Osteocyte (in vitro differentiated cells): ENCODE data around the gene SLC22A16. TPM values are rescaled to one million over a fixed set of nuclear protein-coding genes. Genes with fewer than 3 reads are reported as not detected.

Experiments used
- DNase-seq: peaks from one replicate; pipeline ENCODE4 v3.0.0; 2021; ENCODE audit warnings: mixed read lengths; ENCODE audit not compliant: unreplicated experiment; ENCODE audit errors: extremely low spot score
- H3K27ac Mint-ChIP-seq: one replicate; pipeline ENCODE4 v1.8.0; 2021; ENCODE audit warnings: mild to moderate bottlenecking, mixed read lengths; ENCODE audit not compliant: unreplicated experiment
- H3K27me3 Mint-ChIP-seq: one replicate; pipeline ENCODE4 v1.8.0; 2021; ENCODE audit warnings: mixed read lengths; ENCODE audit not compliant: unreplicated experiment
- H3K36me3 Mint-ChIP-seq: one replicate; pipeline ENCODE4 v1.8.0; 2021; ENCODE audit warnings: mixed read lengths; ENCODE audit not compliant: unreplicated experiment
- H3K4me1 Mint-ChIP-seq: one replicate; pipeline ENCODE4 v1.8.0; 2021; ENCODE audit warnings: mixed read lengths; ENCODE audit not compliant: unreplicated experiment
- H3K4me3 Mint-ChIP-seq: one replicate; pipeline ENCODE4 v1.8.0; 2021; ENCODE audit warnings: mild to moderate bottlenecking, moderate library complexity, mixed read lengths; ENCODE audit not compliant: unreplicated experiment
- H3K9me3 Mint-ChIP-seq: one replicate; pipeline ENCODE4 v1.8.0; 2021; ENCODE audit warnings: mixed read lengths; ENCODE audit not compliant: unreplicated experiment
- total RNA-seq: library from RNA; stranded (reverse); gene quantifications from 2 replicates; pipeline ENCODE4 v1.2.1, GENCODE V29; 2021
- TF ChIP-seq, protein P1 (sequence below): fragments of 200-600 bp; sonication (generic); IDR thresholded peaks from 2 replicates; pipeline ENCODE4 v1.5.0; 2021; ENCODE audit warnings: antibody characterized with exemption, mild to moderate bottlenecking, moderate library complexity

The SLC22A16 gene
- total RNA-seq, 1 donor from 2014 or later: not detected

DNA sequence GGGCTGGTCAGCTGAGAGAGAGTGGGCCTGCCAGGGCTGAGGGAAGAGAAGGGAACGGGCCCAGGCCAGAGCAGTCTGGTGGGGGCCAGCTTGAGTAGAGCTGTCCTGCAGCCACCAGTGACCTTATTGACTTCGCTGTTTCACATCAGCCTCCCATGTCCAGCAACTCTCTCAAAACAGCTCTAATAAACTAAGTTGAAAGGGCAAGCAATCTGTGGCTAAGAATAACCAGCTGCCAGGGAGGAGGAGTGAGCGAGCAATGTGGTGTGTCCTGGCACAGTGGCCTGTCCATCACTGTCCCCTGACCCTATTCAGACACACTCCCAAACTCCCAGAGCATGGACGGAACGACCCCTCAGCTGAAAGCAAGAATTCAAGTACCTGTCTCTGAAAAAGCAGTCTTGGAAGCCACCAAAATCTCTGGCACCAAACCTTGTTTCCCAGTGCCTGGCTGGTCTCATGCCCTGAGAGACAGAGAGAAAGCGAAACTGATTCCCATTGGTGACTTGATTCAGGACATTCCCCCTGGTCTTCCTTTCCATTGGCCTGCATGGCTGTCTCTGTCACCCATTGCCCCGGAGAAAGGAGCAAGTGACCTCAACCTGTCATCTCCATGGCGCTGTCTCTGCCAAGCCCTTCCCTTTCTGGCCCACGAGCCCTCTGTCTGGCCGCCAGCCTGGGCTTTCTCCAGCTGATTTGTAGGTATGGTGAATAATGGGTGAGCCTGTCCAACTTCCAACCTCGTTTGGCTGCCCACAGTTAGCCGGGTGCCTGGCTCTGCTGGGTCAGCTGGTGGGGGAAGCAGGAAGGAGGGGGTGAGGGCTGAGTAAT is 61.1 kb downstream of the SLC22A16 start, which contains the start of gene DDO:
Gene DDO (minus strand): TSS at position 490 of the 831 bp plus-strand sequence. CDS start 2,113 bp downstream, outside the sequence.
- no peak within 1 kb of the TSS for H3K27ac Mint-ChIP-seq
- DNase-seq: peak; percentile 71

DNA sequence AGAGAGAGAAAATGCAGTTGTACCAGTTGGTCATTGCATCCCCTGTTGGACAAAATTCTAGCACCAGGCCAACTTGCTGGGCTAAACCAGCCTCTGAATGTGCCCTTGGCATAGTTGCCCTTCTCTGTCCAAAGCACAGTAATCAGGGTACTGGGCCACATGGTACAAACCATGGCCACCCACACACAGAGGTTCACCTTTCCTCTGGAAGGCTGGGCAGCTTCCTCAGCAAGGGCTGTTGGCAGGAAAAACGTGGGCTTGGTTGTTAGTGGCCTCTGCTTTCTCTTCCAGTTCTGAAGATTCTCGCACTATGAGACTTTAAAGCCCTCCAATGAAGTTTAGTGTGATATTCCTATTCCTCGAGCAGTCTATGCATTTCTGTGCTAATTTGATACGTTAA is 61.7 kb downstream of the SLC22A16 start:
- DNase-seq: peak; percentile 59
- Mint-ChIP-seq H3K36me3 (no peaks in the 10 kb centered on the region), H3K9me3 (no peaks in the 10 kb centered on the region), H3K4me1 (no peaks in the 10 kb centered on the region), H3K4me3 (no peak overlapping the region), H3K27me3 (peaks cover 24% of the 10 kb centered on the region), H3K27ac (no peak overlapping the region)
- TF ChIP-seq, protein P1, sequence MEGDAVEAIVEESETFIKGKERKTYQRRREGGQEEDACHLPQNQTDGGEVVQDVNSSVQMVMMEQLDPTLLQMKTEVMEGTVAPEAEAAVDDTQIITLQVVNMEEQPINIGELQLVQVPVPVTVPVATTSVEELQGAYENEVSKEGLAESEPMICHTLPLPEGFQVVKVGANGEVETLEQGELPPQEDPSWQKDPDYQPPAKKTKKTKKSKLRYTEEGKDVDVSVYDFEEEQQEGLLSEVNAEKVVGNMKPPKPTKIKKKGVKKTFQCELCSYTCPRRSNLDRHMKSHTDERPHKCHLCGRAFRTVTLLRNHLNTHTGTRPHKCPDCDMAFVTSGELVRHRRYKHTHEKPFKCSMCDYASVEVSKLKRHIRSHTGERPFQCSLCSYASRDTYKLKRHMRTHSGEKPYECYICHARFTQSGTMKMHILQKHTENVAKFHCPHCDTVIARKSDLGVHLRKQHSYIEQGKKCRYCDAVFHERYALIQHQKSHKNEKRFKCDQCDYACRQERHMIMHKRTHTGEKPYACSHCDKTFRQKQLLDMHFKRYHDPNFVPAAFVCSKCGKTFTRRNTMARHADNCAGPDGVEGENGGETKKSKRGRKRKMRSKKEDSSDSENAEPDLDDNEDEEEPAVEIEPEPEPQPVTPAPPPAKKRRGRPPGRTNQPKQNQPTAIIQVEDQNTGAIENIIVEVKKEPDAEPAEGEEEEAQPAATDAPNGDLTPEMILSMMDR: no peak

More for the DNA sequence above, 61.1 kb downstream of the SLC22A16 start, which contains the start of gene DDO:
- no peaks in the 10 kb centered on the region for H3K9me3 Mint-ChIP-seq
- H3K4me3 Mint-ChIP-seq: no peak within 1 kb of the TSS
- H3K4me1 Mint-ChIP-seq: no peaks in the 10 kb centered on the region
- no peaks in the 10 kb centered on the region for H3K36me3 Mint-ChIP-seq
- TF ChIP-seq, protein P1: no peak
- H3K27me3 Mint-ChIP-seq: peaks cover 21% of the 10 kb centered on the region

DNA sequence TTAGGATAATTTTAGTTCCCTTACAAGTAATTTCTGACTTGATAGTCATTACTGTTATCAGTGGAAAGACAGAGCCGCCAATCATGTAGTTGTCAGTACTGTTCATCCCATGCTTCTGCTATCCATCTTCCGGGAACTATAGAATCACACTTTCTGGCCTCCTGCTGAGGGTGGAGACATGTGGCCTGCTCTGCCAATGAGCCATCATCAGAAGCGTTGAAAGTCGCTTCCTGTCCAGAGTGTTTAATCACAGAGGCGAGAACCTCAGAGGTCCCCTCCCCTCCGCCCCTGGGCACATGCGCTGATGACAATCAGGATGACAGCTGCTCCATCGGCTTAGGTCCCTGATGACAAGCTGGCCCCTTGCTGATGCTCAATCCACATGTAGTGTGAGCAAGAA is 64.1 kb downstream of the SLC22A16 start:
- H3K27ac Mint-ChIP-seq: no peak overlapping the region
- DNase-seq: peak; percentile 70
- no peak overlapping the region for H3K4me3 Mint-ChIP-seq
- H3K36me3 Mint-ChIP-seq: no peaks in the 10 kb centered on the region
- no peaks in the 10 kb centered on the region for H3K9me3 Mint-ChIP-seq
- H3K4me1 Mint-ChIP-seq: no peaks in the 10 kb centered on the region
- peaks cover 13% of the 10 kb centered on the region for H3K27me3 Mint-ChIP-seq
- TF ChIP-seq, protein P1: no peak

DNA sequence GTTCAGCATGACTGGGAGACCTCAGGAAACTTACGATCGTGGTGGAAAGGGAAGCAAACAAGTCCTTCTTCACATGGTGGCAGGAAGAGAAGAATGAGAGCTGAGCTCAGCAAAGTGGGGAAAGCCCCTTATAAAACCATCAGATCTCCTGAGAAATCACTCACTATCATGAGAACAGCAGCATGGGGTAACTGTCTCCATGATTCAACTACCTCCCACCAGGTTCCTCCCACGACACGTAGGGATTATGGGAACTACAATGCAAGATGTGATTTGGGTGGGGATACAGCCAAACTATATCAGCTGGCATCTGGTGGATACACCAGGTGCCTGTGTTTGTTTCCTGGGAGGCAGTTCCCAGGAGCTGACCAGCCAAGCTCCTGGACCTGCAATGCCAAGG is 65.9 kb downstream of the SLC22A16 start:
- TF ChIP-seq, protein P1: no peak
- no peaks in the 10 kb centered on the region for H3K4me1 Mint-ChIP-seq
- DNase-seq: no peak
- H3K36me3 Mint-ChIP-seq: no peaks in the 10 kb centered on the region
- H3K9me3 Mint-ChIP-seq: no peaks in the 10 kb centered on the region
- H3K27me3 Mint-ChIP-seq: peaks cover 13% of the 10 kb centered on the region
- no peak overlapping the region for H3K4me3 Mint-ChIP-seq
- H3K27ac Mint-ChIP-seq: no peak overlapping the region

DNA sequence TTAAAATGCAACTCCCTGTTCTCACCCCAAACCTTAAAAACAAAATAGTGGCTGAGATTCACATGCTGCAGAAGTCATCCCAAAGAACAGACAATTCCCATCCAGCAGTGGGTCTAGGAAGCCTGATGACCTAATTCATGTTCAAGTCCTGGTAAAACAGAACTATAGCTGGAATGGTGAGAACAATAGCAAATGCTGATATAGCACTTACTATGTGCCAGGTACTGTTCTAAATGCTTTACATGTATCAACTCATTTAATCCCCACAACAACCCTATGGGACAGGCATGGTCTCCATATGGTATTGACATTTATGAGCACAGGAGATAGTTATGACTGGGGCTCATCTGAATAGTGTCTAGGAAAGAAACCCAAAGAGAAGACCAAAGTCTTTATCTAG is 66.6 kb downstream of the SLC22A16 start:
- Mint-ChIP-seq H3K4me1 (no peaks in the 10 kb centered on the region), H3K9me3 (no peaks in the 10 kb centered on the region), H3K27ac (no peak overlapping the region), H3K4me3 (no peak overlapping the region), H3K36me3 (no peaks in the 10 kb centered on the region), H3K27me3 (peaks cover 13% of the 10 kb centered on the region)
- no peak for DNase-seq
- TF ChIP-seq, protein P1: no peak
